Stimulated activated CD8-positive, alpha-beta memory T cell treated with anti-CD3 and anti-CD28 coated beads, Interleukin-7, amount 100 ng/mL, for 4 hours (primary cell): ENCODE data around the gene RNF38.
"Not testable (repeated sequence)": the region's sequence is repeated elsewhere in the genome, so short reads cannot be mapped to it uniquely, and the experiment has no call there.

ENCODE experiments used
- DNase-seq, 2 donors: peaks; one replicate each; pipeline ENCODE4 v3.0.0-alpha.2; 2020; ENCODE audit warnings: low read depth in 2 of 2

RNF38 gene

GRCh38 chr9:36336131-36336907 is 63.8 kb downstream of the RNF38 start:
- DNase-seq: no peak

- DNase-seq: no peak
These were observed 68.1 kb downstream of the RNF38 start for GRCh38 chr9:36332006-36332405.

- peak in 1 of 2 donors; percentile 11 for DNase-seq
These were observed 71.2 kb downstream of the RNF38 start for GRCh38 chr9:36328798-36329411.

GRCh38 chr9:36325081-36325828 is 74.8 kb downstream of the RNF38 start:
- DNase-seq: no peak

- DNase-seq: no peak
These were observed 76.1 kb downstream of the RNF38 start for GRCh38 chr9:36323926-36324325.

GRCh38 chr9:36322462-36322861 is 77.6 kb downstream of the RNF38 start:
- DNase-seq: no peak

GRCh38 chr9:36321903-36322302 is 78.2 kb downstream of the RNF38 start:
- DNase-seq: not testable (repeated sequence)

- DNase-seq: no peak
These were observed 79.6 kb downstream of the RNF38 start for GRCh38 chr9:36320466-36320865.

- no peak for DNase-seq
These were observed 80.3 kb downstream of the RNF38 start for GRCh38 chr9:36319806-36320205.

GRCh38 chr9:36319183-36319582 is 80.9 kb downstream of the RNF38 start:
- DNase-seq: no peak

GRCh38 chr9:36318212-36318802 is 81.8 kb downstream of the RNF38 start:
- no peak for DNase-seq

- DNase-seq: no peak
These were observed 82.3 kb downstream of the RNF38 start for GRCh38 chr9:36317766-36318165.

- DNase-seq: no peak
These were observed 83.3 kb downstream of the RNF38 start for GRCh38 chr9:36316611-36317317.

GRCh38 chr9:36316049-36316448 is 84.0 kb downstream of the RNF38 start:
- DNase-seq: no peak

GRCh38 chr9:36315283-36315682 is 84.8 kb downstream of the RNF38 start:
- no peak for DNase-seq

GRCh38 chr9:36314740-36315139 is 85.3 kb downstream of the RNF38 start:
- no peak for DNase-seq

- no peak for DNase-seq
These were observed 93.4 kb downstream of the RNF38 start for GRCh38 chr9:36306471-36307306.

- not testable (repeated sequence) for DNase-seq
These were observed 95.7 kb downstream of the RNF38 start for GRCh38 chr9:36304366-36304765.

GRCh38 chr9:36301227-36301626 is 98.8 kb downstream of the RNF38 start:
- no peak for DNase-seq

GRCh38 chr9:36298566-36298965 is 101.5 kb downstream of the RNF38 start:
- no peak for DNase-seq

- no peak for DNase-seq
These were observed 102.3 kb downstream of the RNF38 start for GRCh38 chr9:36297798-36298197.
